CD14-positive monocyte (primary cell): ENCODE data around the gene KCNJ10. TPM values are rescaled to one million over a fixed set of nuclear protein-coding genes. Genes with fewer than 3 reads are reported as not detected.

Experiments used
- DNase-seq, 3 donors: peaks; one replicate each; pipeline ENCODE4 v3.0.0-alpha.2; 2011 to 2022
- H2AFZ ChIP-seq: 2 replicates; pipeline ENCODE4 v1.6.0; 2012; ENCODE audit warnings: mild to moderate bottlenecking, low read depth, low read length, inconsistent platforms; ENCODE audit not compliant: insufficient read depth, poor library complexity, severe bottlenecking
- H3K27ac ChIP-seq, 2 donors: 1 replicate in 1 of 2; 2 replicates in 1 of 2; pipeline ENCODE4 v1.5.1; 2012 to 2013; ENCODE audit warnings: low read length in 2 of 2, control low read depth in 1 of 2, inconsistent platforms in 1 of 2, low read depth in 1 of 2, mild to moderate bottlenecking in 1 of 2
- H3K27me3 ChIP-seq, 2 donors: one replicate each; pipeline versions ENCODE4 v1.6.0 to v1.6.1; 2011 to 2013; ENCODE audit warnings: low read length in 2 of 2; ENCODE audit not compliant: control insufficient read depth in 2 of 2, insufficient read depth in 2 of 2
- H3K36me3 ChIP-seq, 2 donors: replicated peaks in 1 of 2; 1 replicate in 1 of 2; 2 replicates in 1 of 2; pipeline versions ENCODE4 v1.5.1 to v1.6.1; 2012 to 2013; ENCODE audit warnings: low read length in 2 of 2, control low read depth in 1 of 2, inconsistent platforms in 1 of 2, mild to moderate bottlenecking in 1 of 2; ENCODE audit not compliant: insufficient read depth in 2 of 2, control insufficient read depth in 1 of 2
- H3K4me1 ChIP-seq, 2 donors: 1 replicate in 1 of 2; 2 replicates in 1 of 2; pipeline versions ENCODE4 v1.5.1 to v1.6.1; 2012 to 2013; ENCODE audit warnings: low read length in 2 of 2, control low read depth in 1 of 2, inconsistent platforms in 1 of 2, mild to moderate bottlenecking in 1 of 2, moderate library complexity in 1 of 2; ENCODE audit not compliant: insufficient read depth in 2 of 2, control insufficient read depth in 1 of 2
- H3K4me2 ChIP-seq: replicated peaks from 2 replicates; pipeline ENCODE3; 2012; ENCODE audit warnings: low read length, moderate library complexity, mild to moderate bottlenecking; ENCODE audit not compliant: poor library complexity, severe bottlenecking; ENCODE audit errors: extremely low read depth
- H3K4me3 ChIP-seq, 3 experiments: fragments of 200-600 bp in 1 of 3; sonication (generic) in 1 of 3; replicated peaks in 1 of 3; 1 replicate in 2 of 3; 2 replicates in 1 of 3; pipeline ENCODE4 v1.5.1; 2011 to 2013; ENCODE audit warnings: low read length in 3 of 3, mild to moderate bottlenecking in 3 of 3, control low read depth in 2 of 3, low read depth in 2 of 3, inconsistent platforms in 1 of 3, moderate library complexity in 1 of 3
- H3K79me2 ChIP-seq: 2 replicates; pipeline ENCODE4 v1.6.0; 2012; ENCODE audit warnings: mild to moderate bottlenecking, control low read depth, inconsistent platforms, low read length, moderate library complexity; ENCODE audit not compliant: insufficient read depth
- H3K9ac ChIP-seq: 2 replicates; pipeline ENCODE4 v1.6.0; 2017; ENCODE audit warnings: low read length, mild to moderate bottlenecking; ENCODE audit not compliant: insufficient read depth, poor library complexity, severe bottlenecking
- H3K9me3 ChIP-seq, 2 donors: replicated peaks in 1 of 2; 1 replicate in 1 of 2; 2 replicates in 1 of 2; pipeline versions ENCODE4 v1.5.1 to v1.6.1; 2012 to 2013; ENCODE audit warnings: low read length in 2 of 2, control low read depth in 1 of 2; ENCODE audit not compliant: control insufficient read depth in 1 of 2, insufficient read depth in 1 of 2
- H4K20me1 ChIP-seq: 2 replicates; pipeline ENCODE4 v1.6.0; 2012; ENCODE audit warnings: mild to moderate bottlenecking, low read length, control low read depth, moderate library complexity; ENCODE audit not compliant: insufficient read depth
- H3K27ac Mint-ChIP-seq, 7 donors: one replicate each; pipeline ENCODE4 v1.8.0; 2020; ENCODE audit warnings: mild to moderate bottlenecking in 7 of 7, mixed read lengths in 7 of 7, moderate library complexity in 6 of 7, inconsistent platforms in 2 of 7
- H3K27me3 Mint-ChIP-seq, 3 donors: one replicate each; pipeline ENCODE4 v1.8.0; 2021 to 2022; ENCODE audit warnings: low read depth in 3 of 3, mild to moderate bottlenecking in 3 of 3, mixed read lengths in 3 of 3, moderate library complexity in 3 of 3, inconsistent platforms in 1 of 3
- H3K36me3 Mint-ChIP-seq, 2 donors: one replicate each; pipeline ENCODE4 v1.8.0; 2020; ENCODE audit warnings: mixed read lengths in 2 of 2, inconsistent platforms in 1 of 2, mild to moderate bottlenecking in 1 of 2
- H3K4me1 Mint-ChIP-seq: one replicate; pipeline ENCODE4 v1.8.0; 2020; ENCODE audit warnings: mild to moderate bottlenecking, mixed read lengths
- H3K4me3 Mint-ChIP-seq, 2 donors: one replicate each; pipeline ENCODE4 v1.8.0; 2020; ENCODE audit warnings: mild to moderate bottlenecking in 2 of 2, mixed read lengths in 2 of 2, moderate library complexity in 1 of 2
- H3K9me3 Mint-ChIP-seq, 7 donors: one replicate each; pipeline ENCODE4 v1.8.0; 2020 to 2022; ENCODE audit warnings: mixed read lengths in 7 of 7, mild to moderate bottlenecking in 6 of 7, moderate library complexity in 6 of 7, inconsistent platforms in 2 of 7
- WGBS: methylation state at CpG from one replicate; pipeline ENCODE4 v1.1.5; 2013; ENCODE audit warnings: missing lambda C conversion rate; ENCODE audit not compliant: insufficient coverage; 5-methylcytosine and 5-hydroxymethylcytosine counted together
- intact Hi-C, 2 donors: fragments of 100-400 bp; cut with micrococcal nuclease; formaldehyde crosslinking; loops; one replicate each; pipeline versions ENCODE4 v1.15.0 to v1.15.1; 2023
- polyA plus RNA-seq, 3 donors: library from polyadenylated mRNA; depleted of rRNA in 1 of 3; unstranded in 2 of 3; stranded (reverse) in 1 of 3; fragments of 300-500 nt in 2 of 3; fragments of >200 nt in 1 of 3; fragmentation: Illumina TruSeq in 2 of 3; gene quantifications; 1 replicate in 2 of 3; 2 replicates in 1 of 3; pipeline ENCODE4 v1.2.3, GENCODE V29; 2012 to 2021
- TF ChIP-seq, protein P1 (sequence below): fragments of 200-600 bp; IDR thresholded peaks from one replicate; pipeline ENCODE4 v1.8.0; 2022; ENCODE audit warnings: antibody characterized with exemption, mild to moderate bottlenecking

The KCNJ10 gene
- polyA plus RNA-seq, 3 donors: 0.23 TPM; not detected in 2

DNA sequence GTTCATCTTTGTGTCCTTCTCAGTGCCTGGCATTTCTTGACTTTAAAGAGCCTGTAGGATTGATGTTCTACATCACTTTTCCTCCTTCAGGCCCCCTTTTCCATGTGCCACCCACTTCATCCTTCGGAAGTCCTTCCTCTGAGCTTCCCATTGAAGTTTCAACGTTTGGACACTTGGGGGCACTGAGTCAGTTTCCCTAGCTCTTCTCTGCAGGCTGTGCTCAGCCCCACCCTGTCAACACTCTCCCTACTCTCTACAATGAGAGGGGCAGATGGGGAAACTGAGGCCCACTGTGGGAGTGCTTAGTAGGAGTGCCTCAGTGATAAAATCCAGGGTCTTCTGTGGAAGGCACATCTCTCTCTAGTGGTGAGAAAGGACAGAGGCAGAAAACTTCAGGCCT is 11.9 kb downstream of the KCNJ10 start:
- intact Hi-C loops: no loop called here
- Mint-ChIP-seq H3K4me3 (no peak overlapping the region), H3K36me3 (no peaks in the 10 kb centered on the region), H3K27ac (no peak overlapping the region), H3K9me3 (no peaks in the 10 kb centered on the region), H3K27me3 (peaks cover 14 to 19% (median 17%) of the 10 kb centered on the region in 3 donors), H3K4me1 (no peaks in the 10 kb centered on the region)
- TF ChIP-seq, protein P1, sequence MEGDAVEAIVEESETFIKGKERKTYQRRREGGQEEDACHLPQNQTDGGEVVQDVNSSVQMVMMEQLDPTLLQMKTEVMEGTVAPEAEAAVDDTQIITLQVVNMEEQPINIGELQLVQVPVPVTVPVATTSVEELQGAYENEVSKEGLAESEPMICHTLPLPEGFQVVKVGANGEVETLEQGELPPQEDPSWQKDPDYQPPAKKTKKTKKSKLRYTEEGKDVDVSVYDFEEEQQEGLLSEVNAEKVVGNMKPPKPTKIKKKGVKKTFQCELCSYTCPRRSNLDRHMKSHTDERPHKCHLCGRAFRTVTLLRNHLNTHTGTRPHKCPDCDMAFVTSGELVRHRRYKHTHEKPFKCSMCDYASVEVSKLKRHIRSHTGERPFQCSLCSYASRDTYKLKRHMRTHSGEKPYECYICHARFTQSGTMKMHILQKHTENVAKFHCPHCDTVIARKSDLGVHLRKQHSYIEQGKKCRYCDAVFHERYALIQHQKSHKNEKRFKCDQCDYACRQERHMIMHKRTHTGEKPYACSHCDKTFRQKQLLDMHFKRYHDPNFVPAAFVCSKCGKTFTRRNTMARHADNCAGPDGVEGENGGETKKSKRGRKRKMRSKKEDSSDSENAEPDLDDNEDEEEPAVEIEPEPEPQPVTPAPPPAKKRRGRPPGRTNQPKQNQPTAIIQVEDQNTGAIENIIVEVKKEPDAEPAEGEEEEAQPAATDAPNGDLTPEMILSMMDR: no peak
- Histone ChIP-seq H2AFZ (no peak overlapping the region), H3K36me3 (no peaks in the 10 kb centered on the region), H3K27me3 (peaks cover 0 to 5% of the 10 kb centered on the region in 2 donors), H3K4me3 (no peak overlapping the region), H3K27ac (no peak overlapping the region), H4K20me1 (no peaks in the 10 kb centered on the region), H3K9ac (no peak overlapping the region), H3K4me2 (no peak overlapping the region), H3K4me1 (peaks cover 7 to 9% of the 10 kb centered on the region in 2 donors), H3K9me3 (no peaks in the 10 kb centered on the region), H3K79me2 (no peaks in the 10 kb centered on the region)
- no CpG with 5 or more reads among the region's 2 CpGs for WGBS
- DNase-seq: no peak

DNA sequence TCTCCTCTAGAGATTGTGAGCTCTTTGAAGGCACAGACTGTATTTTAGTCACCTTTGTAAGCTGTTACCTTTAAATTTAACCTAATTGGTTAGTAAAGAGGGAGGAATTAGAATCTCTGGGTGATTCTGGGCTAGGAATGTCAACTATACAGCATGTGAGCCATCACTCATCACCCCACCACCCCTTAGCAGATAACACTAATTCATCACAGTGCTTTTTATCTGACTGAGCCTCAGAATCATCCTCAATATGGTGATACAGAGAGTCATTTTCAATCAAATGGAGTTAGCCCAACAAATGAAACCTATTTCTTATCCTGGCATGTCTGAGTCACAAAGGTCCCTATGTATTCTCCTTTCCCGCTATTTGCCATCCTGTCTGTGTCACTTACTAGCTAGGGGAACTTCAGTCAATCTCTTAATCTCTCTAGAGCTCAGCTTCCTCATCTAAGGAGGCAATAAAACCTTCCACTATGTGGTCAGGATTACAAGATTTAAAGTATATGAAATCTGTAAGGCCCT is 13.3 kb downstream of the KCNJ10 start:
- peaks cover 19 to 21% (median 20%) of the 10 kb centered on the region in 3 donors for H3K27me3 Mint-ChIP-seq
- no peak overlapping the region for H3K4me3 ChIP-seq
- H3K4me1 Mint-ChIP-seq: no peaks in the 10 kb centered on the region
- H3K9me3 Mint-ChIP-seq: no peaks in the 10 kb centered on the region
- no peaks in the 10 kb centered on the region for H3K79me2 ChIP-seq
- H3K9ac ChIP-seq: no peak overlapping the region
- H2AFZ ChIP-seq: no peak overlapping the region
- no peak for DNase-seq
- no peaks in the 10 kb centered on the region for H4K20me1 ChIP-seq
- no peak overlapping the region for H3K4me2 ChIP-seq
- no peaks in the 10 kb centered on the region for H3K36me3 ChIP-seq
- H3K27ac ChIP-seq: no peak overlapping the region
- H3K9me3 ChIP-seq: no peaks in the 10 kb centered on the region
- no peaks in the 10 kb centered on the region for H3K36me3 Mint-ChIP-seq
- H3K27me3 ChIP-seq: peaks cover 5 to 6% of the 10 kb centered on the region in 2 donors
- no CpG with 5 or more reads among the region's 1 CpG for WGBS
- H3K4me3 Mint-ChIP-seq: no peak overlapping the region
- intact Hi-C loops: no loop called here
- H3K27ac Mint-ChIP-seq: no peak overlapping the region
- TF ChIP-seq, protein P1: no peak
- H3K4me1 ChIP-seq: no peaks in the 10 kb centered on the region
